GM12865 (cell line): ENCODE results near the gene HNRNPM.

Source experiments
- DNase-seq: peaks from one replicate; pipeline ENCODE4 v3.0.0; 2010; ENCODE audit warnings: low read depth
- H3K4me3 ChIP-seq: 2 replicates; pipeline ENCODE4 v1.5.1; 2011; ENCODE audit warnings: mild to moderate bottlenecking, low read depth, low read length, control low read depth
- CTCF ChIP-seq: IDR thresholded peaks from 2 replicates; pipeline ENCODE4 v1.5.1; 2011; ENCODE audit warnings: low read length, control low read depth, low read depth, inconsistent platforms; ENCODE audit not compliant: insufficient read depth; ENCODE audit errors: missing control alignments

HNRNPM gene

GRCh38 chr19:8528500-8528899 lies 83.7 kb downstream of the HNRNPM start:
- no peak for TF ChIP-seq CTCF
- no peak for DNase-seq
- no peak overlapping the region for H3K4me3 ChIP-seq

- no peak overlapping the region for H3K4me3 ChIP-seq
- no peak for TF ChIP-seq CTCF
- DNase-seq = no peak
These were observed 84.7 kb downstream of the HNRNPM start for GRCh38 chr19:8529369-8530006.

- H3K4me3 ChIP-seq = no peak overlapping the region
- no peak for DNase-seq
- TF ChIP-seq CTCF = no peak
These were observed 85.4 kb downstream of the HNRNPM start for GRCh38 chr19:8530061-8530679.

GRCh38 chr19:8531470-8531869 lies 86.7 kb downstream of the HNRNPM start:
- DNase-seq = no peak
- no peak for TF ChIP-seq CTCF
- H3K4me3 ChIP-seq = no peak overlapping the region

GRCh38 chr19:8532225-8532624 lies 87.5 kb downstream of the HNRNPM start:
- TF ChIP-seq CTCF = no peak
- no peak for DNase-seq
- no peak overlapping the region for H3K4me3 ChIP-seq

GRCh38 chr19:8536282-8536681 lies 91.5 kb downstream of the HNRNPM start:
- TF ChIP-seq CTCF = no peak
- H3K4me3 ChIP-seq = no peak overlapping the region
- no peak for DNase-seq

GRCh38 chr19:8537099-8537498 lies 92.3 kb downstream of the HNRNPM start:
- no peak for DNase-seq
- TF ChIP-seq CTCF = no peak
- H3K4me3 ChIP-seq = no peak overlapping the region
